Bronchial epithelial cell (primary cell): ENCODE results near the gene CHST3. TPM values are rescaled to one million over a fixed set of nuclear protein-coding genes. Genes with fewer than 3 reads are reported as not detected.

Experiments used
- DNase-seq: peaks from one replicate; pipeline ENCODE4 v3.0.0-alpha.2; 2010; ENCODE audit warnings: low read depth
- FAIRE-seq: peaks from 2 replicates; lab custom pipeline; 2011; peaks lifted over from hg19 to GRCh38; lab: Jason Lieb, UNC
- H3K27me3 ChIP-seq: 2 replicates; pipeline ENCODE4 v1.5.1; 2011; ENCODE audit warnings: low read length; ENCODE audit not compliant: control insufficient read depth, insufficient read depth
- H3K36me3 ChIP-seq: 2 replicates; pipeline ENCODE4 v1.5.1; 2011; ENCODE audit warnings: low read length; ENCODE audit not compliant: control insufficient read depth, insufficient read depth
- H3K4me3 ChIP-seq: 2 replicates; pipeline ENCODE4 v1.5.1; 2011; ENCODE audit warnings: mild to moderate bottlenecking, low read depth, low read length, control low read depth
- CTCF ChIP-seq: IDR thresholded peaks from 2 replicates; pipeline ENCODE4 v1.5.1; 2011; ENCODE audit warnings: mild to moderate bottlenecking, moderate library complexity, low read length, control low read depth, inconsistent platforms; ENCODE audit not compliant: insufficient read depth, severe bottlenecking
- total RNA-seq: library from RNA; depleted of rRNA; stranded (reverse); fragments of >200 nt; gene quantifications from 2 replicates; pipeline ENCODE4 v1.2.1, GENCODE V29; 2014

The CHST3 gene
- total RNA-seq, 1 donor from 2014 or later = 16.6 TPM

- no peaks in the 10 kb centered on the region for H3K36me3 ChIP-seq
- H3K27me3 ChIP-seq = no peaks in the 10 kb centered on the region
- TF ChIP-seq CTCF = no peak
- H3K4me3 ChIP-seq = no peak overlapping the region
- FAIRE-seq (no peak), DNase-seq (no peak)
These were observed 73.1 kb downstream of the CHST3 start for GRCh38 chr10:72037266-72037665.

GRCh38 chr10:72037811-72038210 is 73.6 kb downstream of the CHST3 start:
- no peak for TF ChIP-seq CTCF
- FAIRE-seq (no peak), DNase-seq (no peak)
- H3K27me3 ChIP-seq = no peaks in the 10 kb centered on the region
- H3K36me3 ChIP-seq = no peaks in the 10 kb centered on the region
- no peak overlapping the region for H3K4me3 ChIP-seq

- Histone ChIP-seq H3K27me3 (no peaks in the 10 kb centered on the region), H3K4me3 (no peak overlapping the region), H3K36me3 (no peaks in the 10 kb centered on the region)
- no peak for TF ChIP-seq CTCF
- FAIRE-seq (no peak), DNase-seq (no peak)
These were observed 74.3 kb downstream of the CHST3 start for GRCh38 chr10:72038458-72039001.

- H3K36me3 ChIP-seq = no peaks in the 10 kb centered on the region
- no peaks in the 10 kb centered on the region for H3K27me3 ChIP-seq
- H3K4me3 ChIP-seq = no peak overlapping the region
- no peak for DNase-seq
- TF ChIP-seq CTCF = no peak
- FAIRE-seq = no peak
These were observed 75.2 kb downstream of the CHST3 start for GRCh38 chr10:72039377-72039776.

GRCh38 chr10:72041491-72041890 is 77.3 kb downstream of the CHST3 start:
- Histone ChIP-seq H3K27me3 (no peaks in the 10 kb centered on the region), H3K4me3 (no peak overlapping the region), H3K36me3 (no peaks in the 10 kb centered on the region)
- TF ChIP-seq CTCF = no peak
- DNase-seq (no peak), FAIRE-seq (no peak)
